Stimulated activated effector memory CD8-positive, alpha-beta T cell treated with anti-CD3 and anti-CD28 coated beads, Interleukin-12 subunit alpha, Interleukin-12 subunit beta, amount 100 ng/mL, for 72 hours (primary cell): ENCODE data around the gene DEPDC5.
"Not testable (repeated sequence)": the region's sequence is repeated elsewhere in the genome, so short reads cannot be mapped to it uniquely, and the experiment has no call there.

Experiments
- ATAC-seq: fragments of 150-1000 bp; cut with Tn5 transposase; 2 replicates; pipeline ENCODE4 v1.10.0; 2021
- DNase-seq, 2 donors: peaks; one replicate each; pipeline ENCODE4 v3.0.0; 2021 to 2022; ENCODE audit warnings: low spot score in 2 of 2
- H3K27ac Mint-ChIP-seq: one replicate; pipeline ENCODE4 v1.8.0; 2022; ENCODE audit warnings: mild to moderate bottlenecking, mixed read lengths
- H3K36me3 Mint-ChIP-seq: one replicate; pipeline ENCODE4 v1.8.0; 2022; ENCODE audit warnings: mild to moderate bottlenecking, mixed read lengths
- H3K4me1 Mint-ChIP-seq: one replicate; pipeline ENCODE4 v1.8.0; 2022; ENCODE audit warnings: mixed read lengths
- H3K4me3 Mint-ChIP-seq: one replicate; pipeline ENCODE4 v1.8.0; 2022; ENCODE audit warnings: mild to moderate bottlenecking, mixed read lengths
- H3K9me3 Mint-ChIP-seq: one replicate; pipeline ENCODE4 v1.8.0; 2022; ENCODE audit warnings: mixed read lengths

DEPDC5 gene

GRCh38 chr22:31753634-31754501, at the start of gene DEPDC5:
Gene DEPDC5 (plus strand): TSS chr22:31754019. CDS start chr22:31754922, 903 bp downstream.
- DNase-seq (peak; percentile 98), ATAC-seq (peak; percentile 88)
- Mint-ChIP-seq H3K36me3 (peaks cover 41% of the 10 kb centered on the region), H3K9me3 (no peaks in the 10 kb centered on the region), H3K4me1 (peaks cover 39% of the 10 kb centered on the region), H3K4me3 (peak within 1 kb of the TSS; percentile 89), H3K27ac (peak within 1 kb of the TSS; percentile 96)

- no peaks in the 10 kb centered on the region for H3K9me3 Mint-ChIP-seq
- H3K4me1 Mint-ChIP-seq = peaks cover 5% of the 10 kb centered on the region
- H3K4me3 Mint-ChIP-seq = no peak overlapping the region
- no peak overlapping the region for H3K27ac Mint-ChIP-seq
- DNase-seq (no peak), ATAC-seq (no peak)
- peaks cover 98% of the 10 kb centered on the region for H3K36me3 Mint-ChIP-seq
Measured at GRCh38 chr22:31707519-31707918, 46.3 kb upstream of the DEPDC5 start.

GRCh38 chr22:31711226-31711625, 42.6 kb upstream of the DEPDC5 start:
- DNase-seq, H3K4me3 Mint-ChIP-seq, H3K4me1 Mint-ChIP-seq, H3K9me3 Mint-ChIP-seq, H3K27ac Mint-ChIP-seq, ATAC-seq: not testable (repeated sequence)
- H3K36me3 Mint-ChIP-seq = peaks cover 98% of the 10 kb centered on the region

GRCh38 chr22:31715147-31715778, 38.6 kb upstream of the DEPDC5 start:
- peaks cover 100% of the 10 kb centered on the region for H3K36me3 Mint-ChIP-seq
- DNase-seq (no peak), ATAC-seq (no peak)
- peak overlapping the region; percentile 17 for H3K27ac Mint-ChIP-seq
- no peak overlapping the region for H3K4me3 Mint-ChIP-seq
- H3K9me3 Mint-ChIP-seq = no peaks in the 10 kb centered on the region
- H3K4me1 Mint-ChIP-seq = no peaks in the 10 kb centered on the region

GRCh38 chr22:31719850-31720471, 33.9 kb upstream of the DEPDC5 start:
- Mint-ChIP-seq H3K36me3 (peaks cover 92% of the 10 kb centered on the region), H3K27ac (no peak overlapping the region), H3K4me3 (no peak overlapping the region), H3K9me3 (no peaks in the 10 kb centered on the region), H3K4me1 (peaks cover 4% of the 10 kb centered on the region)
- ATAC-seq (no peak), DNase-seq (no peak)

- Mint-ChIP-seq H3K27ac (no peak overlapping the region), H3K4me1 (peaks cover 4% of the 10 kb centered on the region), H3K36me3 (peaks cover 74% of the 10 kb centered on the region), H3K9me3 (no peaks in the 10 kb centered on the region), H3K4me3 (no peak overlapping the region)
- ATAC-seq = no peak
- no peak for DNase-seq
Measured at GRCh38 chr22:31723723-31724122, 30.1 kb upstream of the DEPDC5 start.

- Mint-ChIP-seq H3K4me3 (no peak overlapping the region), H3K9me3 (no peaks in the 10 kb centered on the region), H3K36me3 (peaks cover 54% of the 10 kb centered on the region), H3K4me1 (no peaks in the 10 kb centered on the region), H3K27ac (no peak overlapping the region)
- no peak for DNase-seq
- no peak for ATAC-seq
Measured at GRCh38 chr22:31726692-31727091, 27.1 kb upstream of the DEPDC5 start.

- Mint-ChIP-seq H3K36me3 (peaks cover 47% of the 10 kb centered on the region), H3K4me3 (no peak overlapping the region), H3K4me1 (peaks cover 7% of the 10 kb centered on the region), H3K9me3 (no peaks in the 10 kb centered on the region), H3K27ac (no peak overlapping the region)
- ATAC-seq (no peak), DNase-seq (no peak)
Measured at GRCh38 chr22:31728857-31729256, 25.0 kb upstream of the DEPDC5 start.

GRCh38 chr22:31730344-31730711, 23.5 kb upstream of the DEPDC5 start:
- no peaks in the 10 kb centered on the region for H3K9me3 Mint-ChIP-seq
- peaks cover 51% of the 10 kb centered on the region for H3K36me3 Mint-ChIP-seq
- no peak for DNase-seq
- H3K4me3 Mint-ChIP-seq = no peak overlapping the region
- H3K27ac Mint-ChIP-seq = no peak overlapping the region
- ATAC-seq = no peak
- H3K4me1 Mint-ChIP-seq = peaks cover 18% of the 10 kb centered on the region

GRCh38 chr22:31732089-31732829, 21.6 kb upstream of the DEPDC5 start:
- ATAC-seq (no peak), DNase-seq (no peak)
- Mint-ChIP-seq H3K9me3 (no peaks in the 10 kb centered on the region), H3K27ac (no peak overlapping the region), H3K36me3 (peaks cover 64% of the 10 kb centered on the region), H3K4me3 (no peak overlapping the region), H3K4me1 (peaks cover 18% of the 10 kb centered on the region)

- no peaks in the 10 kb centered on the region for H3K9me3 Mint-ChIP-seq
- H3K36me3 Mint-ChIP-seq = peaks cover 69% of the 10 kb centered on the region
- H3K4me1 Mint-ChIP-seq = peaks cover 27% of the 10 kb centered on the region
- no peak for DNase-seq
- no peak overlapping the region for H3K27ac Mint-ChIP-seq
- H3K4me3 Mint-ChIP-seq = no peak overlapping the region
- ATAC-seq = peak; percentile 43
Measured at GRCh38 chr22:31733580-31734079, 20.2 kb upstream of the DEPDC5 start.

GRCh38 chr22:31734512-31734911, 19.3 kb upstream of the DEPDC5 start:
- DNase-seq = no peak
- H3K4me3 Mint-ChIP-seq = no peak overlapping the region

GRCh38 chr22:31736458-31736857, 17.4 kb upstream of the DEPDC5 start:
- Mint-ChIP-seq H3K4me1 (peaks cover 28% of the 10 kb centered on the region), H3K36me3 (peaks cover 84% of the 10 kb centered on the region)
- no peak for DNase-seq

More at GRCh38 chr22:31734512-31734911, 19.3 kb upstream of the DEPDC5 start:
- Mint-ChIP-seq H3K27ac (no peak overlapping the region), H3K36me3 (peaks cover 70% of the 10 kb centered on the region), H3K4me1 (peaks cover 28% of the 10 kb centered on the region), H3K9me3 (no peaks in the 10 kb centered on the region)
- ATAC-seq = no peak

GRCh38 chr22:31737932-31738331, 15.9 kb upstream of the DEPDC5 start:
- Mint-ChIP-seq H3K27ac (peak overlapping the region; percentile 84), H3K36me3 (peaks cover 95% of the 10 kb centered on the region), H3K4me1 (peaks cover 28% of the 10 kb centered on the region), H3K4me3 (no peak overlapping the region), H3K9me3 (no peaks in the 10 kb centered on the region)
- no peak for DNase-seq
- ATAC-seq = no peak

More at GRCh38 chr22:31736458-31736857, 17.4 kb upstream of the DEPDC5 start:
- Mint-ChIP-seq H3K27ac (no peak overlapping the region), H3K4me3 (no peak overlapping the region), H3K9me3 (no peaks in the 10 kb centered on the region)
- no peak for ATAC-seq

GRCh38 chr22:31738566-31738965, 15.3 kb upstream of the DEPDC5 start:
- no peaks in the 10 kb centered on the region for H3K9me3 Mint-ChIP-seq
- peak overlapping the region; percentile 84 for H3K27ac Mint-ChIP-seq
- no peak for ATAC-seq
- DNase-seq = no peak
- H3K4me1 Mint-ChIP-seq = peaks cover 24% of the 10 kb centered on the region
- H3K4me3 Mint-ChIP-seq = no peak overlapping the region
- H3K36me3 Mint-ChIP-seq = peaks cover 95% of the 10 kb centered on the region
